Heart left ventricle (tissue), 13 donors: ENCODE data around the gene TNS4.

Experiments used
- CTCF ChIP-seq, 12 donors: fragments of 200-600 bp; sonication (generic) in 4 of 12; IDR thresholded peaks; one replicate each; pipeline versions ENCODE4 v1.5.0 to v1.8.0; 2018 to 2022; ENCODE audit warnings: antibody characterized with exemption in 12 of 12, mild to moderate bottlenecking in 5 of 12
- POLR2A ChIP-seq, 2 donors: fragments of 450-650 bp; IDR thresholded peaks; one replicate each; pipeline ENCODE4 v1.6.1; 2017; ENCODE audit warnings: antibody characterized with exemption in 2 of 2, mild to moderate bottlenecking in 2 of 2, moderate library complexity in 2 of 2
- donor health status: ischemic (EF 13 %, LVEDD 7.1; RV severe dilation, severe dysfunction).
- donor health status: DM: no; HTN: yes; CAD: no.
- donor health status: DM: no; HTN: no; CAD: no.
- donor health status: ischemic (EF 25% LVEDD 6.9; RV normal size, moderate dysfunction).
- donor health status: ischemic (EF 25% LVEDD 5.7; RV mildly dilated, moderate dysfunction).
- donor health status: ischemic (EF 35%, LVEDD 5.7; RV mildly dilated, moderate dysfunction).
- donor health status: nonischemic (EF 11% LVEDD 7.7; RV severe dilation, severe dysfunction).
- donor health status: DM: yes; HTN: yes; CAD: no.
- donor health status: PGD.
- donor health status: ischemic (EF 29% LVEDD 5.4; RV normal size, mild dysfunction).
- donor health status: nonischemic (EF 23%, LVEDD 6.1; RV moderate dilation, normal function).

DNA sequence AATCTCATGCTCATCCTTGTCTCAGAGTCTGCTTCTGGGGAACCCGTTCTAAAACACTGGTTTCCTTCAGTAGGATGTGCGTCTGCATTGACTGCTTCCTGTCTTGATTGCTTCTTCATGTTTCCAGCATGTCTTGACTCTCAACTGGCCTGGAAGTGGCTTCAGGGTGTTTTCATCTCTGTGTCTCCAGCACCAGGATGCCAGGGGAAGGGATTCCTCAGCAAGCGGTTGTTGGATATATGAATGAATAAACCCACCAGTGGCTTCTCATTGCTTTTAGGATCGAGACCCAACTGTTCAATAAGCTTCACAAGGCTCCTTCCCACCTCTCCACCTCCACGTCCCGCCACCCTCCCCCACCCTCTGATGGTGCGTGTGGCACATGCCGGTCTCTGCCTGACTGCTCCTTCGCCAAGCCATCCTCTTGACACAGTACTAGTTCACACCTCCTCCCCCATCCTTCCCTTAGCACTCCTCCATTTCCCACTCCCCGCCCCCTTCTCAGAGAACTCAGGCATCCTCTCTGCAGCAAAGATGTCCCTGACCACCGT lies 14.1 kb upstream of the TNS4 start:
- TF ChIP-seq CTCF (IDR thresholded peaks at IDR 0.05) (no peak), POLR2A (IDR thresholded peaks at IDR 0.05) (no peak)
